GM08714 (cell line): ENCODE data around the gene ATP6V1G1.
A peak's percentile ranks its signal among the peaks of the same experiment; 100 is the strongest.
"Not testable (repeated sequence)": the region's sequence is repeated elsewhere in the genome, so short reads cannot be mapped to it uniquely, and the experiment has no call there.

Experiments used
- H3K4me3 ChIP-seq: fragments of 200-500 bp; sonication (Bioruptor generic); 2 replicates; pipeline ENCODE4 v1.5.1; 2014; ENCODE audit warnings: mild to moderate bottlenecking, low read length, inconsistent platforms
- ZNF274 ChIP-seq: IDR thresholded peaks from 2 replicates; pipeline ENCODE4 v1.6.1; 2012; ENCODE audit warnings: mild to moderate bottlenecking, low read depth, low read length

ATP6V1G1 gene

DNA sequence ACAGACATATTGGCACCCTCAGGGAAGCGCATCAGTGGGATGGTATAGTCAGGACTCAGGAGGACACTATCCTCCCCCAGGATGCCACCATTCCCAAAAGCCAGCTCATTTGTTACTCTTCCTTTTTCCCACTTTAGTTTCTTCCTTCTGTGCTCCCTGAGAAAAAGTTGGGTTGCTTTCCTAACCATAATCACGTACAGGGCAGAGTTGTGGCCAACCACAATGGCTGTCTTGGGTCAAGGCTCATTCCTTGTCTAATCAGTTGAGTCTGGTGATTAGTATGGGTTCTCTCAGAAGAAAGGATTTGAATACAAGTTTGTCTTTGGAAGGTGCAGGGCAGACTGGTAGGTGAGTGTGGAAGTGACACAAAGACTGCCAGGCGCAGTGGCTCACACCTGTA is 26.6 kb upstream of the ATP6V1G1 start:
- no peak for TF ChIP-seq ZNF274
- H3K4me3 ChIP-seq, result no peak overlapping the region

DNA sequence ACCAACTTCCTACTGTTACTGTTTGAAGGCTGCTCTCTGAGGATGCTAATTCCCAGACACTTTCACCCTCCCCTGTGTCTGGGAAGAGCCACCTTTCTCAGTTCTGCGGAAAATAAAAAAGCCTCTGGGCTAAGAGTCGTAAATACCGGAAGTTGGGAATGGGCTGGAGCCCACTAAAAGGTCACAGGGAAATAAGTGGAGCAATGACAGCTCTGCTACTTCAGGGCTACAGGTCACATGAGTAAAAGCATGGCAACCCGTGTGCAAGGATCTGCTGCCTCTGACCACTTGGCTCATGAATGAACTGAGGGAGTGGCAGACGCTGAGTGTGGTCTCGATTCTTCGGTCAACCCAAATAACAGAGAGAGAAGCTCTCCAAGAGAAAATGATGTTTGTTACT is 25.8 kb upstream of the ATP6V1G1 start:
- H3K4me3 ChIP-seq, result no peak overlapping the region
- TF ChIP-seq ZNF274, result no peak

GRCh38 chr9:114565204-114565603 is 22.4 kb upstream of the ATP6V1G1 start:
- no peak for TF ChIP-seq ZNF274
- H3K4me3 ChIP-seq, result no peak overlapping the region

- H3K4me3 ChIP-seq, result no peak overlapping the region
- no peak for TF ChIP-seq ZNF274
These were observed 16.8 kb upstream of the ATP6V1G1 start for GRCh38 chr9:114570742-114571141.

GRCh38 chr9:114571391-114571790 is 16.2 kb upstream of the ATP6V1G1 start:
- H3K4me3 ChIP-seq, result no peak overlapping the region
- no peak for TF ChIP-seq ZNF274

DNA sequence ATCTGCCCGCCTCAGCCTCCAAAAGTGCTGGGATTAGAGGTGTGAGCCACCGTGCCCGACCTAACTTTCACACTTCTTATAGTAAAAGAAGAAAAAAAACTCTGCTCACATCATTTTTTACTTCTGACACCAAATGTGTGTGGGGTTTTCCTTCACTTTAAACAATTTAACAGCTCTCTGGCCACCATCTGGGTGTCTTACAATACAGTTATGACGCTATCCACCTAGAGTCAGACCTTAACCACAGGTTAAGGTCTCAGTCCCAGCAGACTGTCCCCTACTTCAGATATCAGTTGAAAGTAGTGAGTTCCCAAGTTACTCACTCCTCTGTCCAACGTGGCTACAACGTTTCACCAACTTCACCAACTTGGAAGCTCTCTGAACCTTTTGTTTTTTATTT is 15.4 kb upstream of the ATP6V1G1 start:
- no peak for TF ChIP-seq ZNF274
- no peak overlapping the region for H3K4me3 ChIP-seq

- H3K4me3 ChIP-seq, result no peak overlapping the region
- no peak for TF ChIP-seq ZNF274
These were observed 13.1 kb upstream of the ATP6V1G1 start for GRCh38 chr9:114574438-114574837.

GRCh38 chr9:114576779-114577178 is 10.8 kb upstream of the ATP6V1G1 start:
- H3K4me3 ChIP-seq, result not testable (repeated sequence)

GRCh38 chr9:114578134-114578533 is 9.4 kb upstream of the ATP6V1G1 start:
- not testable (repeated sequence) for H3K4me3 ChIP-seq

- H3K4me3 ChIP-seq, result no peak overlapping the region
- no peak for TF ChIP-seq ZNF274
These were observed 6.9 kb upstream of the ATP6V1G1 start for GRCh38 chr9:114580609-114581193.

DNA sequence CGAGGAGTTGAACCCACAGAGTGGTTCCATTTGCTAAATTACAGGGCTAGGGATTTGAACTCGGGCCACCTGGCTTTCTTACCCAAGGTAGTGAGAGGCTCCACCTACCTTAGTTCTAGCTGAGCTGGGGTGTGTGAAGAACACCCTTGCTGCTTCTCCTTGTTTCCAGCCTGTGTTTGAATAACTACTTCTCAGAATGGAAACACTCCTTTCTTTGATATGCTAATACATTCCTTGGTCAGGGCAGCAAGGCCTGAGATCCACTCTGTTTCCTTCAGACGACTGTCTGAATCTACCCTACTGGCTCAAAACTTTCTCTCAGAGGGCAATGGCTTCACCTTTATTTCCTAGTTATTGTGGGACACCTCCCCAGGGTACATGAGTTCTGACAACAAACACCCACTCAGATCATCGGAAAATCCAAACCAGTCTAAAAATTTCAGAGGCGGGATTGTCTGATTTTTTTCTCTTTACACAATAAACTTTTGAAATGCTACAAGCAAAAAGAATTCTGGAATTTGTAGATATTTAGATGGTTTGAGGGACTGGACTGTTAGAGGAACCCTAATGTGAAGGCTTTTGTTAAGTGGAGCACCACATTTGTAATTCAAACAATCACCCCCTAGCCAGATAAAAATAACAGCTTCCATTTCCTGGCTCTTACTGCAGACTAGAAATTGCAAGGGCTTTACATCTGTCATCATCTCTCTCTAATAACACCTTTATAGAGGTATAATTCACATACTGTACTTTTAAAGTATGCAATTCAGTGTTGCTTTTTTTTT is 4.0 kb upstream of the ATP6V1G1 start:
- no peak for TF ChIP-seq ZNF274
- H3K4me3 ChIP-seq, result no peak overlapping the region

DNA sequence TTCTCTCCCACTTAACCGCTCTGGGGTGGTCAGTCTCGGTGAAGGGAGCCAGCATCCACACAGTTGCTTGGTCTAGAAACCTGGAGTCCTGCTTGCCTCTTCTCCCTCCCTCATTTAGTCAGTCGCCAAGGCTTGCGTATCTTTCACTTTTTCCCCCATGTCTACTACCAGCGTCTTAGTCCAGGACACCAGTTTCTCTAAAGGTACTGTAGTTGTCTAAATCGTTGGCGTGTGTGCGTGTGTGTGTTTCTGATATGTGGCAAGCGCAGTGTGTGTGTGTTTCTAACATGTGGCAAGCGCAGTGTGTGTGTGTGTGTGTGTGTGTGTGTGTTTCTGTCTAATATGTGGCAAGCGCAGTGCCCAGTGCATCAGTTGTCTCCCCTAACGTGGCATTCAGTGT is 641 bp downstream of the ATP6V1G1 start:
- no peak for TF ChIP-seq ZNF274
- H3K4me3 ChIP-seq, result peak overlapping the region; percentile 98

DNA sequence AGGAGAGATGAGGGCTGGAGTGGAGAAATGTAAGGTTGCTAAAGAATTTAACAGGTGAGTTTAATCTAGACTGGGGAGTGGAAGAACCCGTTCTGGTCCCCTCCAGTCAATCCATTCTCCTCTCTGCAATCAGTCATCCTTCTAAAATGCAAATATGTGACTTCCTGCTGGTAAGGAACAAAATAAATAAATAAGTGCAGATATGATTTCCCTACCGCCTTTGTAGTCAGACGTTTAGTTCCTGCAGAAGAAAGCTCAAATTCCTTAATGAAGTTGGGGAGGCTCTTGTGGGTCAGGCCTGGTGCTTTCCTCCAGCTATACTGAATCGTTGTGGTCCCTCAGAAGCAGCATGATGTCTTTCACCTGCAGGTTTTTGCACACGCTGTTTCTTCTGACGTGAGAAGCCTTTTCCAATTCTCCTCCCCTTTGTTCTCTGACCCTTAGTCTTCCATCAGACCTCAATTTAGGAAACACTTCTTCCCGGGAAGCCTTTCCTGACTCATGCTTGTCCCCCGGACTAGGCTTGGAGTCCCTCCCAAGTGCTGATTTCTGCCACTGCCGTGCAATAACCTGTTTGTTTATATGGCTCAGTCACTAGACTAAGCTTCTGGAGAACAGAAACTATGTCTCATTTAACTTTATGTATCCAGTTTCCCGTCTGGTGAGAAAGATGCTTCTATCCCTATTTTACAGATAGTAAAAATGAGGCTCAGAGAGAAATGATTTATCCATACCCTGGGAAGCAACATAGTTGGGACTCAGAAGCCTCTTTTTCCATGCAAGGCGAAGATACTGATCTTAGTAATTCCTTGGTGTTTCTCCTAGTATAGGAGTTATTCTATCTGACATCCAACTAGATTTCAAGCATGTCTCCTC is 1.3 kb downstream of the ATP6V1G1 start:
- TF ChIP-seq ZNF274, result no peak

GRCh38 chr9:114590328-114590727 is 2.8 kb downstream of the ATP6V1G1 start:
- no peak overlapping the region for H3K4me3 ChIP-seq
- no peak for TF ChIP-seq ZNF274

More for the DNA sequence above, 1.3 kb downstream of the ATP6V1G1 start:
- peak overlapping the region; percentile 98 for H3K4me3 ChIP-seq
